Measurements from ENCODE around the gene KIAA0753.

KIAA0753 gene

GRCh38 chr17:6547336-6547735 lies 93.2 kb downstream of the KIAA0753 start:
- DNase-seq (ENCODE audit: low read depth), result no peak
- TF ChIP-seq CTCF (IDR thresholded peaks at IDR 0.05; ENCODE audit: low read depth, low read length), result no peak
- no peak for TF ChIP-seq MAX (IDR thresholded peaks at IDR 0.05; ENCODE audit: low read depth, low read length)
- no peak for TF ChIP-seq MYC (IDR thresholded peaks at IDR 0.05; ENCODE audit: low read depth, low read length)
- TF ChIP-seq POLR2A (IDR thresholded peaks at IDR 0.05; ENCODE audit: extremely low read depth, insufficient read length), result no peak
- no peak overlapping the region for H3K4me3 ChIP-seq (ENCODE audit: low read depth, low read length)

GRCh38 chr17:6546069-6546718 lies 94.3 kb downstream of the KIAA0753 start:
- DNase-seq (ENCODE audit: low read depth), result peak; percentile 31
- no peak overlapping the region for H3K4me3 ChIP-seq (ENCODE audit: low read depth, low read length)
- TF ChIP-seq POLR2A (IDR thresholded peaks at IDR 0.05; ENCODE audit: extremely low read depth, insufficient read length), result no peak
- no peak for TF ChIP-seq MAX (IDR thresholded peaks at IDR 0.05; ENCODE audit: low read depth, low read length)
- TF ChIP-seq CTCF (IDR thresholded peaks at IDR 0.05; ENCODE audit: low read depth, low read length), result no peak
- no peak for TF ChIP-seq MYC (IDR thresholded peaks at IDR 0.05; ENCODE audit: low read depth, low read length)

DNA sequence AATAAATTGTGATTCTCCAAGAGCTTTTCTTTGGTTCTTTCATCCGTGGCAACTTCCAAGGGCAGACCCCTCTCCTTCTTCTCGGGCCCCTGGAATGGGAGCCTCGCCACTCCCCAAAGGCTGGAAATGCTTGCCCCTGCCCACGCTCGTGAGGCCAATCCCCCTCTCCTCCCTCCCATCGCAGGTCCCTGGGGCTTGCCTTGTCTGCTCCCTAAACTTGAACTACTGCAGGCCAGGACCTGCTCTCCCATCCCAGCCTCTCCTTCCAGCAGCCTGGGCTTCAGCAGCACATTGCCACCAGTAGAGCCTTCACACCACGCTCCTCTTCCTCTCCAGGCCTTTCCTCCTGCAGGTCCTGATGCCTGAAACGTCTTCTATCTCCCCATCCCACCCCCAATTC lies 95.2 kb downstream of the KIAA0753 start:
- H3K4me3 ChIP-seq (ENCODE audit: low read depth, low read length), result no peak overlapping the region
- no peak for DNase-seq (ENCODE audit: low read depth)
- no peak for TF ChIP-seq POLR2A (IDR thresholded peaks at IDR 0.05; ENCODE audit: extremely low read depth, insufficient read length)
- no peak for TF ChIP-seq MYC (IDR thresholded peaks at IDR 0.05; ENCODE audit: low read depth, low read length)
- no peak for TF ChIP-seq CTCF (IDR thresholded peaks at IDR 0.05; ENCODE audit: low read depth, low read length)
- TF ChIP-seq MAX (IDR thresholded peaks at IDR 0.05; ENCODE audit: low read depth, low read length), result no peak

DNA sequence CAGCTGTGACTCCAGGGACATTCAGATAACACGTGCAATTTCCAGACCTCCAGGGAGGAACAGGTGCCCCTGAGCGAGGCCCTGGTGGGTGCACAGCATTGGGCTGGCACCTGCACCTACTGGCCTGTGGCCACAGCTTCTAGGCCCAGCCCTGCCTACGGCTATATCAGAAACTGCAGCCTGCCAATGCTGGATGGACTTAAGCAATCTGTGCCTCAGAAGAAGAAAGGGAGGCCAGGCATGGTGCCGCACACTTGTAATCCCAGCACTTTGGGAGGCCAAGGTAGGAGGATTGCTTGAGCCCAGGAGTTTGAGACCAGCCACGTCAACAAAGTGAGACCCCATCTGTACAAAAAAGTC lies 96.5 kb downstream of the KIAA0753 start:
- DNase-seq (ENCODE audit: low read depth), result no peak
- TF ChIP-seq POLR2A (IDR thresholded peaks at IDR 0.05; ENCODE audit: extremely low read depth, insufficient read length), result no peak
- no peak for TF ChIP-seq MAX (IDR thresholded peaks at IDR 0.05; ENCODE audit: low read depth, low read length)
- TF ChIP-seq MYC (IDR thresholded peaks at IDR 0.05; ENCODE audit: low read depth, low read length), result no peak
- no peak for TF ChIP-seq CTCF (IDR thresholded peaks at IDR 0.05; ENCODE audit: low read depth, low read length)
- H3K4me3 ChIP-seq (ENCODE audit: low read depth, low read length), result no peak overlapping the region

GRCh38 chr17:6543079-6544010 lies 97.2 kb downstream of the KIAA0753 start:
- DNase-seq (ENCODE audit: low read depth), result no peak
- H3K4me3 ChIP-seq (ENCODE audit: low read depth, low read length), result no peak overlapping the region
- TF ChIP-seq POLR2A (IDR thresholded peaks at IDR 0.05; ENCODE audit: extremely low read depth, insufficient read length), result no peak
- TF ChIP-seq CTCF (IDR thresholded peaks at IDR 0.05; ENCODE audit: low read depth, low read length), result no peak
- TF ChIP-seq MAX (IDR thresholded peaks at IDR 0.05; ENCODE audit: low read depth, low read length), result no peak
- TF ChIP-seq MYC (IDR thresholded peaks at IDR 0.05; ENCODE audit: low read depth, low read length), result no peak

Measured in NB4 (cell line).